Measurements from ENCODE around the gene ASXL1. TPM values are rescaled to one million over a fixed set of nuclear protein-coding genes. Genes with fewer than 3 reads are reported as not detected.

Gene ASXL1
- polyA plus RNA-seq, 1 of the 3 experiments (the other 2 are of a cell fraction), result 36.6 TPM

DNA sequence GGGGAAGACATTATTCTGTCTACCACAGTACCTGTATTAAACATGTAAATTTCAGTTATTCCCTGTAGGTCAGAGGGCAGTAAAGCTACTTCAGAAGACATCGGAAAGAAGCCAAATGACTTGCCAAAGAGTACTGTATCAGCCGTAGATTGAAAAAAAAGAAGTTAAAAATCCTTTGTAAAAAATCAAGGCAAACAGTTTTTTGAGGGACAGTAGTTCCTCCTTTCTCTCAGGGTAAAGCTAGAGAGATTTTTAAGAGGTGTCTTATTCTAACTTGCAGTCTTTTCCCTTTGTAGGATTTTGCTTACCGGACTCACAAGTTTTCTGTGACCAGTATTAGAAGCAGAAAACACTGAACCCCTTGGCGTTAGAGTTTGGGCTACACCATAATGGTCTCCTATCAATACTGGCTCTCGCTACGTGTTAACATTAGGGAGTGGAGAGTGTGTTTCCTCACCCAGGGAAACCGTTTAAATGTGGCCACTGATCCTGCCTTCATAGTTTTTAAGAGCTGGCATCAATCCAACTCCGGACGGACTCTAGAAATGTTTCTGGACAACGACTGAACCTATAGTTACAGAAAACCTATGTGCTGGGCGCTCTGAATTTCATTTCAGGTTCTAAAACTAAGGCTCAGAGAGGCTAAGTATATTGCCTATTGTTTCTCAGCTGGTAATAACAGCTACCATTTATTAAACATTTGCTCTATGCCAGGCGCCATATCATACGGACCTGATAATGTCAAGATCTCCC lies 1.3 kb upstream of the ASXL1 start:
- no peak for DNase-seq
- CTCF ChIA-PET, result interaction anchor here (0.9 to 3.3 kb wide), 4 partner anchors 20 to 129 kb away, joined by 3 to 13 read pairs (median 5); no protein-coding TSS in a partner anchor
- H3F3A ChIP-seq (replicated peaks; ENCODE audit: insufficient read depth), result peaks cover 43% of the 10 kb centered on the region
- no peaks in the 10 kb centered on the region for H3K9me2 ChIP-seq
- peaks cover 31% of the 10 kb centered on the region for H3K79me2 ChIP-seq (ENCODE audit: insufficient read depth)
- no peaks in the 10 kb centered on the region for H3K27me3 ChIP-seq (ENCODE audit: insufficient read depth)
- H3K4me3 ChIP-seq (ENCODE audit: low read depth in 2 of 2, low read length in 1 of 2), result peak overlapping the region; percentile 67 to 92
- H3K27ac ChIP-seq (ENCODE audit: low read depth in 2 of 2, low read length in 1 of 2), result peak overlapping the region; percentile 95
- peak overlapping the region; percentile 95 for H3K9ac ChIP-seq
- 49% methylated on average over 13 of the region's 13 CpGs for WGBS (ENCODE audit: low lambda C conversion rate)
- no peaks in the 10 kb centered on the region for H3K9me3 ChIP-seq
- H4K20me1 ChIP-seq (ENCODE audit: insufficient read depth), result peaks cover 29% of the 10 kb centered on the region
- TF ChIP-seq, protein P1, sequence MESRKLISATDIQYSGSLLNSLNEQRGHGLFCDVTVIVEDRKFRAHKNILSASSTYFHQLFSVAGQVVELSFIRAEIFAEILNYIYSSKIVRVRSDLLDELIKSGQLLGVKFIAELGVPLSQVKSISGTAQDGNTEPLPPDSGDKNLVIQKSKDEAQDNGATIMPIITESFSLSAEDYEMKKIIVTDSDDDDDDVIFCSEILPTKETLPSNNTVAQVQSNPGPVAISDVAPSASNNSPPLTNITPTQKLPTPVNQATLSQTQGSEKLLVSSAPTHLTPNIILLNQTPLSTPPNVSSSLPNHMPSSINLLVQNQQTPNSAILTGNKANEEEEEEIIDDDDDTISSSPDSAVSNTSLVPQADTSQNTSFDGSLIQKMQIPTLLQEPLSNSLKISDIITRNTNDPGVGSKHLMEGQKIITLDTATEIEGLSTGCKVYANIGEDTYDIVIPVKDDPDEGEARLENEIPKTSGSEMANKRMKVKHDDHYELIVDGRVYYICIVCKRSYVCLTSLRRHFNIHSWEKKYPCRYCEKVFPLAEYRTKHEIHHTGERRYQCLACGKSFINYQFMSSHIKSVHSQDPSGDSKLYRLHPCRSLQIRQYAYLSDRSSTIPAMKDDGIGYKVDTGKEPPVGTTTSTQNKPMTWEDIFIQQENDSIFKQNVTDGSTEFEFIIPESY (IDR thresholded peaks at IDR 0.05; ENCODE audit: borderline replicate concordance, low read depth), result no peak
- TF ChIP-seq CTCF (IDR thresholded peaks at IDR 0.05) (no peak), NFIC (IDR thresholded peaks at IDR 0.05; ENCODE audit: borderline replicate concordance) (peak; percentile 39; the same call in 1 of the 2 replicates)
- POLR2A ChIA-PET, result no interaction called here
- H3K4me2 ChIP-seq, result peak overlapping the region; percentile 84
- H2AFZ ChIP-seq (ENCODE audit: low read depth), result peak overlapping the region; percentile 80; the same call in 1 of the 2 replicates
- peaks cover 13 to 26% of the 10 kb centered on the region in 2 experiments; a peak in 3 of 4 replicates for H3K4me1 ChIP-seq (ENCODE audit: control insufficient read depth in 1 of 2, insufficient read depth in 2 of 2, low read depth in 1 of 2, low read length in 1 of 2)
- peaks cover 0 to 4% of the 10 kb centered on the region in 2 experiments for H3K36me3 ChIP-seq (replicated peaks in 1 of 2; ENCODE audit: control insufficient read depth in 1 of 2, insufficient read depth in 2 of 2, low read length in 1 of 2)

DNA sequence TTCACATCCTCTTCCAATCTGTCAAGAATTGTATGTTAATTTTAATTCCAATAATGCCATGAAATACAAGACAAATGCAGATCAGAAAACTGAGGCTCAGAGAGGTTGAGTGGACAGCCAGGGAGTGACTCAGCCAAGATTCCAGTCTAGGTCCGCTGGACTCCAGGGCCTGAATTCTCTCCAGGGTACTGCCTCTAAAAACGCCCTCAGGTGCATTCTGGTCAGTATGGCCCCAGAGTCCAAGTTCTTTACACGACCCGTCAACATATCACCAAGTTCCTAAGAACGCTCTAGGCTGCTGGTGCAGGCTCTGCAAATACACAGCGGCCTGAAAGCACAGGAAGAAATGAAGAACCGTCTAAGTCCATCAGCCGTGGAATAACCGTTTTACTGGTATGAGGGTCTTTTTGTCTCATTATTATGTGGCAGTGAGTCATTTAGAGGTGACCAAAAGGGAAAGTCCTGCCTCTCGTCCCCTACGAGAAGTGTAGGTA lies 709 bp upstream of the ASXL1 start:
- CTCF ChIA-PET, result interaction anchor here (0.9 to 3.3 kb wide), 4 partner anchors 21 to 128 kb away, joined by 3 to 13 read pairs (median 5); no protein-coding TSS in a partner anchor
- Histone ChIP-seq H3K4me1 (ENCODE audit: control insufficient read depth in 1 of 2, insufficient read depth in 2 of 2, low read depth in 1 of 2, low read length in 1 of 2) (peaks cover 13 to 26% of the 10 kb centered on the region in 2 experiments; a peak in 3 of 4 replicates), H2AFZ (ENCODE audit: low read depth) (peak overlapping the region; percentile 80), H3K9me3 (no peaks in the 10 kb centered on the region), H3F3A (replicated peaks; ENCODE audit: insufficient read depth) (peaks cover 43% of the 10 kb centered on the region), H3K4me3 (ENCODE audit: low read depth in 2 of 2, low read length in 1 of 2) (peak overlapping the region; percentile 67 to 92), H3K9me2 (no peaks in the 10 kb centered on the region), H4K20me1 (ENCODE audit: insufficient read depth) (peaks cover 35% of the 10 kb centered on the region), H3K9ac (peak overlapping the region; percentile 95), H3K4me2 (peak overlapping the region; percentile 84), H3K27me3 (ENCODE audit: insufficient read depth) (no peaks in the 10 kb centered on the region), H3K36me3 (replicated peaks in 1 of 2; ENCODE audit: control insufficient read depth in 1 of 2, insufficient read depth in 2 of 2, low read length in 1 of 2) (peaks cover 0 to 4% of the 10 kb centered on the region in 2 experiments), H3K79me2 (ENCODE audit: insufficient read depth) (peaks cover 37% of the 10 kb centered on the region), H3K27ac (ENCODE audit: low read depth in 2 of 2, low read length in 1 of 2) (peak overlapping the region; percentile 95)
- DNase-seq, result peak; percentile 22
- POLR2A ChIA-PET, result interaction anchor here (0.6 to 2.2 kb wide), 6 partner anchors 12 to 141 kb away, joined by 3 to 7 read pairs (median 4); no protein-coding TSS in a partner anchor
- WGBS (ENCODE audit: low lambda C conversion rate), result under 1% methylated on average over 11 of the region's 11 CpGs
- TF ChIP-seq RCOR1 (IDR thresholded peaks at IDR 0.05; ENCODE audit: low read length) (no peak), FOXM1 (IDR thresholded peaks at IDR 0.05; ENCODE audit: low read depth) (no peak), REST (IDR thresholded peaks at IDR 0.05; ENCODE audit: low read depth, low read length) (peak; percentile 59; the same call in 1 of the 2 replicates), SMC3 (IDR thresholded peaks at IDR 0.05; ENCODE audit: low read depth, low read length) (no peak), USF2 (IDR thresholded peaks at IDR 0.05; ENCODE audit: borderline replicate concordance, low read depth, low read length) (no peak), MEF2A (IDR thresholded peaks at IDR 0.05; ENCODE audit: borderline replicate concordance, low read depth) (no peak), MXI1 (IDR thresholded peaks at IDR 0.05; ENCODE audit: low read depth, low read length) (peak; percentile 42; the same call in 1 of the 2 replicates), EP300 (IDR thresholded peaks at IDR 0.05; ENCODE audit: borderline replicate concordance in 1 of 2, low read depth in 1 of 2, low read length in 1 of 2) (0 out of 4 replicates have a peak, but pooled peaks of 1 of the 2 experiments have one; percentile 8), RFX5 (IDR thresholded peaks at IDR 0.05; ENCODE audit: low read length) (0 out of 2 replicates have a peak, but pooled peaks have one; percentile 16), NRF1 (IDR thresholded peaks at IDR 0.05; ENCODE audit: low read depth, low read length) (no peak)
